SK-N-SH treated with all-trans-retinoic acid at 6 μM for 48 hours (cell line): ENCODE data around the gene DENND1A.

ENCODE experiments used
- ATAC-seq: fragments of 200-7000 bp; cut with Tn5 transposase; 3 replicates; pipeline ENCODE4 v1.9.1; 2020; ENCODE audit warnings: mild to moderate bottlenecking, moderate library complexity
- ARNTL ChIP-seq: fragments of 450-650 bp; formaldehyde crosslinking; IDR thresholded peaks from 2 replicates; pipeline ENCODE4 v1.5.0; 2020; ENCODE audit warnings: low read depth, mild to moderate bottlenecking, moderate library complexity, borderline replicate concordance
- BACH2 ChIP-seq: fragments of 250-450 bp; sonication (Bioruptor Pico); IDR thresholded peaks from 2 replicates; pipeline ENCODE4 v1.9.0; 2021; ENCODE audit warnings: mild to moderate bottlenecking, borderline replicate concordance
- CREB5 ChIP-seq: fragments of 250-450 bp; sonication (Bioruptor Pico); IDR thresholded peaks from 2 replicates; pipeline ENCODE4 v1.5.1; 2020; ENCODE audit warnings: low read depth, mild to moderate bottlenecking, moderate library complexity
- CSRNP3 ChIP-seq: fragments of 250-450 bp; sonication (Bioruptor Pico); IDR thresholded peaks from 2 replicates; pipeline ENCODE4 v1.5.1; 2021; ENCODE audit warnings: mild to moderate bottlenecking, moderate library complexity
- ESRRG ChIP-seq: fragments of 250-450 bp; sonication (Bioruptor Pico); IDR thresholded peaks from 2 replicates; pipeline ENCODE4 v1.6.1; 2021; ENCODE audit warnings: mild to moderate bottlenecking
- GLIS3 ChIP-seq: fragments of 250-450 bp; sonication (Bioruptor Pico); IDR thresholded peaks from 2 replicates; pipeline ENCODE4 v1.5.0; 2020; ENCODE audit warnings: mild to moderate bottlenecking, moderate library complexity
- ISL1 ChIP-seq: fragments of 250-450 bp; sonication (Bioruptor Pico); IDR thresholded peaks from 2 replicates; pipeline ENCODE4 v2.1.2; 2022; ENCODE audit warnings: mild to moderate bottlenecking, moderate library complexity
- OSR1 ChIP-seq: fragments of 250-450 bp; sonication (Bioruptor Pico); IDR thresholded peaks from 2 replicates; pipeline ENCODE4 v1.8.0; 2022; ENCODE audit warnings: moderate library complexity, mild to moderate bottlenecking, inconsistent platforms
- PPARA ChIP-seq: fragments of 250-450 bp; sonication (Bioruptor Pico); IDR thresholded peaks from 2 replicates; pipeline ENCODE4 v1.5.0; 2020; ENCODE audit warnings: mild to moderate bottlenecking, borderline replicate concordance
- RARB ChIP-seq: fragments of 250-450 bp; sonication (Bioruptor Pico); IDR thresholded peaks from 2 replicates; pipeline ENCODE4 v1.8.0; 2021; ENCODE audit warnings: mild to moderate bottlenecking, moderate library complexity
- SNAI2 ChIP-seq: fragments of 250-450 bp; sonication (Bioruptor Pico); IDR thresholded peaks from 2 replicates; pipeline ENCODE4 v1.5.0; 2020; ENCODE audit warnings: mild to moderate bottlenecking, moderate library complexity
- TOX ChIP-seq: fragments of 250-450 bp; sonication (Bioruptor Pico); IDR thresholded peaks from 2 replicates; pipeline ENCODE4 v1.8.0; 2021; ENCODE audit warnings: mild to moderate bottlenecking, moderate library complexity, borderline replicate concordance
- ZC3H10 ChIP-seq: fragments of 250-450 bp; sonication (Bioruptor Pico); IDR thresholded peaks from 2 replicates; pipeline ENCODE4 v1.5.1; 2021; ENCODE audit warnings: mild to moderate bottlenecking, moderate library complexity
- ZFP3 ChIP-seq: fragments of 250-450 bp; sonication (Bioruptor Pico); IDR thresholded peaks from 2 replicates; pipeline ENCODE4 v1.5.0; 2020; ENCODE audit warnings: mild to moderate bottlenecking, moderate library complexity
- ZFP30 ChIP-seq: fragments of 450-650 bp; formaldehyde crosslinking; IDR thresholded peaks from 2 replicates; pipeline ENCODE4 v1.5.0; 2022; ENCODE audit warnings: mild to moderate bottlenecking, moderate library complexity
- ZNF565 ChIP-seq: fragments of 450-650 bp; formaldehyde crosslinking; conservative IDR thresholded peaks from 2 replicates; pipeline ENCODE4 v1.5.0; 2020; ENCODE audit warnings: low read depth, mild to moderate bottlenecking, moderate library complexity
- ZNF70 ChIP-seq: fragments of 450-650 bp; formaldehyde crosslinking; IDR thresholded peaks from 2 replicates; pipeline ENCODE4 v1.5.0; 2020; ENCODE audit warnings: mild to moderate bottlenecking, moderate library complexity
- ZNF8 ChIP-seq: fragments of 450-650 bp; formaldehyde crosslinking; IDR thresholded peaks from 2 replicates; pipeline ENCODE4 v1.5.0; 2020; ENCODE audit warnings: mild to moderate bottlenecking, moderate library complexity
- TF ChIP-seq, protein P1 (sequence below): fragments of 250-450 bp; sonication (Bioruptor Pico); IDR thresholded peaks from 2 replicates; pipeline ENCODE4 v1.5.0; 2020; ENCODE audit warnings: mild to moderate bottlenecking, moderate library complexity
- TF ChIP-seq, protein P2 (sequence below): fragments of 250-450 bp; sonication (Bioruptor Pico); IDR thresholded peaks from 2 replicates; pipeline ENCODE4 v1.8.0; 2021; ENCODE audit warnings: low read depth, mild to moderate bottlenecking, moderate library complexity, borderline replicate concordance
- TF ChIP-seq, protein P3 (sequence below): fragments of 250-450 bp; sonication (Bioruptor Pico); IDR thresholded peaks from 2 replicates; pipeline ENCODE4 v1.8.0; 2020; ENCODE audit warnings: mild to moderate bottlenecking, moderate library complexity, borderline replicate concordance

Gene DENND1A

DNA sequence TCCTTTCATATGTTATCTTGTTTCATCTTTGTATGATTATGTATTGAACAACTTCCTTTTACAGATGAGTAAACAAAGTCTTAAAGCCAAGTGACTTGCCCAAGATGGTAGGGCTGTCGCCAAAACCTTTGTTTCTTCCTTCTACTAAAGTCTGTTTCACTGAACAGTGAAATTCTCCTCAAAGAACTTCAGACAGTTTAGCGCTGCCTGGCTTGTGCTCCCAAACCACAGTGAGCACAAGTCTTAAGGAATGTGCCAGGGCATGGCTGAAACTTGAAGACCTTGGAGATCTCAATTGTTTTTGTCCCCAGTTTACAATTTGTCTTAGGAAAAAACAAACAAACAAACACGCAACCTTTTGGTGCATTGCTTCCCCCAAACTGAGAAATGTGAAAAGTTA, 300.4 kb downstream of the DENND1A start:
- TF ChIP-seq ARNTL (CRISPR knock-in tag) (no peak), ISL1 (CRISPR knock-in tag) (no peak), SNAI2 (CRISPR knock-in tag) (no peak), CSRNP3 (CRISPR knock-in tag) (no peak), RARB (CRISPR knock-in tag) (no peak), ZC3H10 (CRISPR knock-in tag) (no peak), ZNF70 (no peak), ZNF8 (CRISPR knock-in tag) (no peak), GLIS3 (no peak), CREB5 (CRISPR knock-in tag) (no peak), ESRRG (CRISPR knock-in tag) (no peak), ZNF565 (CRISPR knock-in tag) (no peak), BACH2 (CRISPR knock-in tag) (no peak), ZFP30 (CRISPR knock-in tag) (no peak), ZFP3 (CRISPR knock-in tag) (no peak), OSR1 (CRISPR knock-in tag) (no peak)
- TF ChIP-seq, protein P1, sequence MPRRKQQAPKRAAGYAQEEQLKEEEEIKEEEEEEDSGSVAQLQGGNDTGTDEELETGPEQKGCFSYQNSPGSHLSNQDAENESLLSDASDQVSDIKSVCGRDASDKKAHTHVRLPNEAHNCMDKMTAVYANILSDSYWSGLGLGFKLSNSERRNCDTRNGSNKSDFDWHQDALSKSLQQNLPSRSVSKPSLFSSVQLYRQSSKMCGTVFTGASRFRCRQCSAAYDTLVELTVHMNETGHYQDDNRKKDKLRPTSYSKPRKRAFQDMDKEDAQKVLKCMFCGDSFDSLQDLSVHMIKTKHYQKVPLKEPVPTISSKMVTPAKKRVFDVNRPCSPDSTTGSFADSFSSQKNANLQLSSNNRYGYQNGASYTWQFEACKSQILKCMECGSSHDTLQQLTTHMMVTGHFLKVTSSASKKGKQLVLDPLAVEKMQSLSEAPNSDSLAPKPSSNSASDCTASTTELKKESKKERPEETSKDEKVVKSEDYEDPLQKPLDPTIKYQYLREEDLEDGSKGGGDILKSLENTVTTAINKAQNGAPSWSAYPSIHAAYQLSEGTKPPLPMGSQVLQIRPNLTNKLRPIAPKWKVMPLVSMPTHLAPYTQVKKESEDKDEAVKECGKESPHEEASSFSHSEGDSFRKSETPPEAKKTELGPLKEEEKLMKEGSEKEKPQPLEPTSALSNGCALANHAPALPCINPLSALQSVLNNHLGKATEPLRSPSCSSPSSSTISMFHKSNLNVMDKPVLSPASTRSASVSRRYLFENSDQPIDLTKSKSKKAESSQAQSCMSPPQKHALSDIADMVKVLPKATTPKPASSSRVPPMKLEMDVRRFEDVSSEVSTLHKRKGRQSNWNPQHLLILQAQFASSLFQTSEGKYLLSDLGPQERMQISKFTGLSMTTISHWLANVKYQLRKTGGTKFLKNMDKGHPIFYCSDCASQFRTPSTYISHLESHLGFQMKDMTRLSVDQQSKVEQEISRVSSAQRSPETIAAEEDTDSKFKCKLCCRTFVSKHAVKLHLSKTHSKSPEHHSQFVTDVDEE (CRISPR knock-in tag): no peak
- ATAC-seq: no peak

GRCh38 chr9:123622711-123623241, 307.1 kb downstream of the DENND1A start:
- no peak for TF ChIP-seq ESRRG (CRISPR knock-in tag)
- no peak for ATAC-seq

- TF ChIP-seq, protein P2, sequence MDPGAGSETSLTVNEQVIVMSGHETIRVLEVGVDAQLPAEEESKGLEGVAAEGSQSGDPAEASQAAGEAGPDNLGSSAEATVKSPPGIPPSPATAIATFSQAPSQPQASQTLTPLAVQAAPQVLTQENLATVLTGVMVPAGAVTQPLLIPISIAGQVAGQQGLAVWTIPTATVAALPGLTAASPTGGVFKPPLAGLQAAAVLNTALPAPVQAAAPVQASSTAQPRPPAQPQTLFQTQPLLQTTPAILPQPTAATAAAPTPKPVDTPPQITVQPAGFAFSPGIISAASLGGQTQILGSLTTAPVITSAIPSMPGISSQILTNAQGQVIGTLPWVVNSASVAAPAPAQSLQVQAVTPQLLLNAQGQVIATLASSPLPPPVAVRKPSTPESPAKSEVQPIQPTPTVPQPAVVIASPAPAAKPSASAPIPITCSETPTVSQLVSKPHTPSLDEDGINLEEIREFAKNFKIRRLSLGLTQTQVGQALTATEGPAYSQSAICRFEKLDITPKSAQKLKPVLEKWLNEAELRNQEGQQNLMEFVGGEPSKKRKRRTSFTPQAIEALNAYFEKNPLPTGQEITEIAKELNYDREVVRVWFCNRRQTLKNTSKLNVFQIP (CRISPR knock-in tag): no peak
- TF ChIP-seq RARB (CRISPR knock-in tag) (no peak), ARNTL (CRISPR knock-in tag) (no peak), ZNF70 (no peak), OSR1 (CRISPR knock-in tag) (no peak), CREB5 (CRISPR knock-in tag) (no peak), ZFP30 (CRISPR knock-in tag) (no peak), ZNF565 (CRISPR knock-in tag) (no peak), GLIS3 (no peak), BACH2 (CRISPR knock-in tag) (no peak), ESRRG (CRISPR knock-in tag) (no peak)
- ATAC-seq: no peak
Observed at GRCh38 chr9:123620239-123620638, 309.7 kb downstream of the DENND1A start.

- ATAC-seq: no peak
- TF ChIP-seq ZNF70 (no peak), CSRNP3 (CRISPR knock-in tag) (no peak), ZFP30 (CRISPR knock-in tag) (no peak), ZNF565 (CRISPR knock-in tag) (no peak), PPARA (CRISPR knock-in tag) (no peak), ZNF8 (CRISPR knock-in tag) (no peak), TOX (CRISPR knock-in tag) (no peak), ZFP3 (CRISPR knock-in tag) (no peak), GLIS3 (no peak)
- TF ChIP-seq, protein P3, sequence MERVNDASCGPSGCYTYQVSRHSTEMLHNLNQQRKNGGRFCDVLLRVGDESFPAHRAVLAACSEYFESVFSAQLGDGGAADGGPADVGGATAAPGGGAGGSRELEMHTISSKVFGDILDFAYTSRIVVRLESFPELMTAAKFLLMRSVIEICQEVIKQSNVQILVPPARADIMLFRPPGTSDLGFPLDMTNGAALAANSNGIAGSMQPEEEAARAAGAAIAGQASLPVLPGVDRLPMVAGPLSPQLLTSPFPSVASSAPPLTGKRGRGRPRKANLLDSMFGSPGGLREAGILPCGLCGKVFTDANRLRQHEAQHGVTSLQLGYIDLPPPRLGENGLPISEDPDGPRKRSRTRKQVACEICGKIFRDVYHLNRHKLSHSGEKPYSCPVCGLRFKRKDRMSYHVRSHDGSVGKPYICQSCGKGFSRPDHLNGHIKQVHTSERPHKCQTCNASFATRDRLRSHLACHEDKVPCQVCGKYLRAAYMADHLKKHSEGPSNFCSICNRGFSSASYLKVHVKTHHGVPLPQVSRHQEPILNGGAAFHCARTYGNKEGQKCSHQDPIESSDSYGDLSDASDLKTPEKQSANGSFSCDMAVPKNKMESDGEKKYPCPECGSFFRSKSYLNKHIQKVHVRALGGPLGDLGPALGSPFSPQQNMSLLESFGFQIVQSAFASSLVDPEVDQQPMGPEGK (CRISPR knock-in tag): no peak
Observed at GRCh38 chr9:123617952-123618678, 311.8 kb downstream of the DENND1A start.
